H54 (cell line): Measurements from ENCODE around the gene CNPY3.
"Not testable (repeated sequence)": the region's sequence is repeated elsewhere in the genome, so short reads cannot be mapped to it uniquely, and the experiment has no call there.

ENCODE experiments used
- DNase-seq: peaks from one replicate; pipeline ENCODE4 v3.0.0; 2011; ENCODE audit warnings: low spot score, mixed read lengths; ENCODE audit not compliant: insufficient read length
- FAIRE-seq: peaks from 3 replicates; lab custom pipeline; 2011; peaks lifted over from hg19 to GRCh38; lab: Jason Lieb, UNC
- POLR2A ChIP-seq: IDR thresholded peaks from 2 replicates; pipeline ENCODE4 v1.6.1; 2011; ENCODE audit warnings: low read depth, mild to moderate bottlenecking, low read length

Gene CNPY3

DNA sequence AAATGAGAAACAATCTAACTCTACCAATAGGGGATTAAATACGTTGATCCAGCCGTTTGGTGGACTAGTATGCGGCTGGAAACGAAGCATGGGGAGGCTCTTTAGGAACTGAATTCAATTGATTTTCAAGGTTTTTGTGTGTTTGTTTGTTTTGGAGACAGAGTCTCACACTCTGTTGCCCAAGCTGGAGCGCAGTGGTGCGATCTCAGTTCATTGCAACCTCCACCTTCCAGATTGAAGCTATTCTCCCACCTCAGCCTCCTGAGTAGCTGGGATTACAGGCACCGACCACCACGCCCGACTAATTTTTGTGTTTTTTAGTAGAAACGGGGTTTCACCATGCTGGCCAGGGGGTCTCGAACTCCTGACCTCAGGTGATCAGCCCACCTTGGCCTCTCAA, 7.1 kb downstream of the CNPY3 start:
- TF ChIP-seq POLR2A, result no peak
- no peak for DNase-seq
- FAIRE-seq, result no peak

DNA sequence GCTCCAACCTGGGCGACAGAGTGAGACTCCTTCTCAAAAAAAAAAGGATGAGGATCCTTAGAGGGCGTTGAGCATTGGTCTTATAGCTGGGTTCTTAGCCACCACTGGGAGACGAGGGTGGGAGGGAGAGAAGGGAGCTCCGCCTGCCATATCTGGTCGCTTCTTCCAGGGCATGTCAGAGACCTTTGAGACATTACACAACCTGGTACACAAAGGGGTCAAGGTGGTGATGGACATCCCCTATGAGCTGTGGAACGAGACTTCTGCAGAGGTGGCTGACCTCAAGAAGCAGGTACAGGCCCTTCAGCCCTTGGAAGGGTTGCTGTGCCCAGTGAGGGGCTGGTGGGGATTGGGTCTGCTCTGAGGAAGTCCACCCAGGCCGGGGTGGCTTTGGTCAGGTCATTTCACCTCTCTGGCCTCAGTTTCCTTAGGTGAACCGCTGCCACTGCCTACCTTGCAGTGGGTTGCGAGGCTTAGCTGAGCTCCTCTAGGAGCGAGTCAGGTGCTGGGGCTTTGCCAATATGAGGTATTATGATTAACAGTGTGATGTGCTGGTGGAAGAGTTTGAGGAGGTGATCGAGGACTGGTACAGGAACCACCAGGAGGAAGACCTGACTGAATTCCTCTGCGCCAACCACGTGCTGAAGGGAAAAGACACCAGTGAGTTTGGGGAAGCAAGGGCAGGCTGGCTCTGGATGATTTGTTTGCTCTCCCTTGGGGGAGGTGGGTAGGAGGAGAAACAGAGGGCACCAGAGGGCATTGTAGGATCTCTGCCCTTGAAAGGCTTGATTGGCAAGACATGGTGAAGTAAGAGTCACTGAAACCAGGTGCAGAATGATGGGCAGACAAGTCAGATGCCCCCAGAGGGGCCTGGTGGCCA, 8.5 kb downstream of the CNPY3 start:
- DNase-seq (no peak), FAIRE-seq (no peak)
- TF ChIP-seq POLR2A, result no peak

DNA sequence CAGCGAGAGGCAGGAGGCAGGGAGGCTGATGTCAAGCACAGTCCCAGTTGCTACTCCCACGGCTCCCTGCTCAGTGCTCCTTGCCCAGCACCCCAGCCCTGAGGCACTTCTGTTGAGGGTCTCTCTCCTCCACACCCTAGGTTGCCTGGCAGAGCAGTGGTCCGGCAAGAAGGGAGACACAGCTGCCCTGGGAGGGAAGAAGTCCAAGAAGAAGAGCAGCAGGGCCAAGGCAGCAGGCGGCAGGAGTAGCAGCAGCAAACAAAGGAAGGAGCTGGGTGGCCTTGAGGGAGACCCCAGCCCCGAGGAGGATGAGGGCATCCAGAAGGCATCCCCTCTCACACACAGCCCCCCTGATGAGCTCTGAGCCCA, 9.1 kb downstream of the CNPY3 start:
- FAIRE-seq, result no peak
- TF ChIP-seq POLR2A, result no peak
- no peak for DNase-seq

DNA sequence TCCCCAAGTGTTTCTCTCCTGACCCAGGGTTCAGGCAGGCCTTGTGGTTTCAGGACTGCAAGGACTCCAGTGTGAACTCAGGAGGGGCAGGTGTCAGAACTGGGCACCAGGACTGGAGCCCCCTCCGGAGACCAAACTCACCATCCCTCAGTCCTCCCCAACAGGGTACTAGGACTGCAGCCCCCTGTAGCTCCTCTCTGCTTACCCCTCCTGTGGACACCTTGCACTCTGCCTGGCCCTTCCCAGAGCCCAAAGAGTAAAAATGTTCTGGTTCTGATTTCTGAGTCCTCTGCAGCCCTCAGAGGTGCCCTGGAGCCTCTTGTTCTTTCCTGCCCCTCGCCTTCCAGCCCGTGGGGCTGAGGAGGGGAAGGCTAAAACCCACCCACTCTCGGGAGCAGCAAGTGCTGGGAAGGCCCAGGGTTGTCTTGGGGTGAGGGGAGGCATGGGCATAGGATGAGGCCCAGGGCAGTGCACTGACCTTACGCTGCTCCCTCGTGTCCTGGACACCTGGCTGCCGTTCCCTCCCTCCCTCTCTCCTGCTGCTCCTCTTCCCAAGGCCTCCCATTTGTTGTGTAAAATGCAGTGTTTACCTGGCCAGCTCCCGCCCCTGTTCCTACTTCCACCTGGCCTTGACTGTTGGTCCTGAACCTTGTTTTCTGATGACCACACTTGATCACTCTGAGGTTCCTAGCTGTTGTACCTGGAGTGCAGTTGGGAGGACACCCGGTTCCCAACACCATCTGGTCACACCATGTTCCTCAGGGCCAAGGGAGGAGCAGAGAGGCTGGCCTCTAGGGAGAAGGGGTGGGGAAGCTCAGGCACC, 9.9 kb downstream of the CNPY3 start:
- no peak for TF ChIP-seq POLR2A
- no peak for FAIRE-seq
- DNase-seq, result no peak

DNA sequence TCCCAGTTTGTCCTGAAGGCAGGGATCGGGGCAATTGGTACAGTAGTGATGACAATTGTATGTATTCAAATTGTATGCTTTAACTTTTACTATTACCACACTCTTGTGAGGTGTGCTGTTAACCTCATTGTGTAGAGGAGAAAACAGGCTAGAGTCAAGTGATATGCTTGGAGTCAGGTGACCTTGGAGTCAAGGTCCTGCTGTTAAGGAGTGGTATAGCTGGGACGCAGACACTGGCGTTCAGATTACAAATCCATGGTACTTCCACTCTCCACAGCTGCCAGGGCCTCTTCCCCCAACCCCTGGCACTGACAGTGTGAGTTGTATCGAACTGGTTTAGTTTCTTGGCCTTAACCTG, 10.5 kb downstream of the CNPY3 start:
- no peak for DNase-seq
- TF ChIP-seq POLR2A, result no peak
- FAIRE-seq, result no peak

DNA sequence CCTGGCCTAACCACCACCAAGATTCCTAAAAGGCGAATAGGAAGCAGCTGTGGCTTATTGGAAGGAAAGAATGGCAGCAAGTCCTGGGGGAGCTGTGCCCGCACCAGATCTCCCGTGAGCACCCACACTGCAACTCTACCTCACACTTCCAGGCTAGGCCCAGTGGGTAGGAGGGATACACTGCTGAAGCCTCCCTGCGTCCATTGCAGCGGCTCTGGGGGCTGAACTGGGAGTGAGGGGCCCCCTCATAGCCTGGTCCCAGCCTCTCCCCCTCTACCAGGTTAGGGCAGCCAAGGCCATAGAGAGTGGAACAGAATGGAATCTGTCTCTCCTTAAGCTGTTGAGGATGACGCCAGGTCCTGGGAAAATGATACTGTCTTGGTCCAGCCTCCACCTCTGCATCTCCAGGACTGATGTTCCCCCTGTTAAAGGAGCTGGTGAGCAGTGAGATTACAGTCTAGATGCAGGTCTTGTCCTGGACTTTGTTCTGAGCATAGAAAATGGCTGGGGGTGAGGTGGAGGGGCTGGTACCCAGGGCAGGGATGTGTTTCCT, 11.3 kb downstream of the CNPY3 start:
- DNase-seq (no peak), FAIRE-seq (no peak)

DNA sequence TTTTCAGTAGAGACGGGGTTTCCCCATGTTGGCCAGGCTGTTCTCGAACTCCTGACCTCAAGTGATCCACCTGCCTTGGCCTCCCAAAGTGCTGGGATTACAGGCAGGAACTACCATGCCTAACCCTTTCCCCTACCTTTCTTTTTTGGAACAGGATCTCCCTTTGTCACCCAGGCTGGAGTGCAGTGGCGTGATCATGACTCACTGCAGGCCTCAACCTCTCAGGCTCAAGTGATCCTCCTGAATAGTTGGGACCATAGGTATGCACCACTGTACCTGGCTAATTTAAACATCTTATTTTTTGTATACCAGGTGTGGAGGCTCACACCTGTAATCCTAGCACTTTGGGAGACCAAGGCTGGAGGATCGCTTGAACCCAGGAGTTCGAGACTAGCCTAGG, 12.1 kb downstream of the CNPY3 start:
- not testable (repeated sequence) for DNase-seq, FAIRE-seq

More for the DNA sequence above, 11.3 kb downstream of the CNPY3 start:
- TF ChIP-seq POLR2A, result no peak

DNA sequence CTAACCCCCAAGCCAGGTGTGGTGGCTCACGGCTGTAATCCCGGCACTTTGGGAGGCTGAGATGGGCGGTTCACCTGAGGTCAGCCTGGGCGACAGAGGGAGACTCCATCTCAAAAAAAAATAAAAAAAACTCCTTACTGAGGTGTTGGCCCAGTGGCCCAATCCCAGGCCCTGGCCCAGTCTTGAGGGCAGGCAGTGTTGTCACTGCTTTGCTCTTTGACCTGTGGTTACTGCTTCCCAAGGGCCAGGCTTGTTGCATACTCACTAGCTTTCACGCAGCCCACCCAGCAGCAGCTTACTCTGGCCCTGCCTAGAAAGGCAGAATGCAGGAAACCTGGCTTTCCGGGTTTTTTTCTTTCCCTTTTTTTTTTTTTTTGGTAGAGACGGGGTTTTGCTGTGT, 13.2 kb downstream of the CNPY3 start:
- no peak for DNase-seq
- no peak for FAIRE-seq

DNA sequence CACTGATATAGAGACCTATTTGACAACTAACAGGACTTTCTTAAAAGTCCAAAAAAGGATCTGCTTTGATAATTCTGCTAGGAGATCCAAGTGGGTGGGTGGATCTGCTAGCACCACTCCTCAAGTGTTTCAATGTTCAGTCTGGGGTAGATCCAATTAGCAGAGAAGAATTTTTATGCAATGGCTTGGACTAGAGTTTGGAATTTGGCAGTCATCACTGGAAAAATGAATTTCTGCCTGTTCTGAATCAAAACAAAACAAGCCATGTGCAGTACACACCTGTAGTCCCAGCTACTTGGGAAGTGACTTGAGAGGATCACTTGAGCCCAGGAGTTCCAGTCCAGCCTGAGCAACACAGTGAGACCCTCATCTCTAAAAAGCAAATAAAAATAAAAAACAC, 18.7 kb downstream of the CNPY3 start:
- DNase-seq, result no peak
- no peak for FAIRE-seq

More for the DNA sequence above, 13.2 kb downstream of the CNPY3 start:
- no peak for TF ChIP-seq POLR2A

DNA sequence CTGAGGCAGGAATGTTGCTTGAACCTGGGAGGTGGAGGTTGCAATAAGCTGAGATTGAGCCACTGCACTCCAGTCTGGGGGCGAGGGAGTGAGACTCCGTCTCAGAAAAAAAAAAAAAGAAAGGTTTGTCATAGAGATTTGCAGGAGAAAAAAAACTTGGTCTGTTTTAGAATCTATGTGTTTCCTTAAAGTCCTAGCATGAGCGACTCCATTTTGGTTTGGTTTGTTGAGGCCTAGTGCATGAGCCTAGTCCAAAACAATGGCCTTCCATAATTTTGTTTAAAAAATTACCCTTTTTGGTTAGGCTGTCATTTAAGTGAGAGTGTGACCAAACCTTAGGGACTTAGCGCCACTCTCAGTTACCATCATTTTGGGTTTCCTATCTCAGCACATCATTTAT, 23.1 kb downstream of the CNPY3 start:
- no peak for FAIRE-seq
- TF ChIP-seq POLR2A, result no peak
- DNase-seq, result no peak

More for the DNA sequence above, 18.7 kb downstream of the CNPY3 start:
- no peak for TF ChIP-seq POLR2A

DNA sequence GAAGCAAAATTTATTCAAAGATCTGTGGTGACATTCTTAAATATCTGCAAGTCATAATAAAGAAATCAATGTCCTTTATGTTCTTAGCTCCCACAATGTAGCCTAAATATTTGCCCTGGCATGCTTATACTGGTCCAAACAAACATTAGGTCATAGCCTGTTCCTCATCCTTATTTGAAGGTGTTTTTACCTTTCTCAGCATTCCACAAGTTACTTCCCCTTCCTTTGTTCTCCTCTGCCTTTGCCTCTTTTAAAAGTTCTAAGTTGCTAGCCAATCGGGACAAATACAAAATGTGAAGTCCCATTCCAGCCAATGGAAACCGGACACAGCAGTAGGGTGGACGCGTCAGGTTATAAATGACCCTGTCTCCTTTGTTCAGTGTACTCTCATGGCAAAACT, 25.1 kb downstream of the CNPY3 start:
- FAIRE-seq, DNase-seq: not testable (repeated sequence)

DNA sequence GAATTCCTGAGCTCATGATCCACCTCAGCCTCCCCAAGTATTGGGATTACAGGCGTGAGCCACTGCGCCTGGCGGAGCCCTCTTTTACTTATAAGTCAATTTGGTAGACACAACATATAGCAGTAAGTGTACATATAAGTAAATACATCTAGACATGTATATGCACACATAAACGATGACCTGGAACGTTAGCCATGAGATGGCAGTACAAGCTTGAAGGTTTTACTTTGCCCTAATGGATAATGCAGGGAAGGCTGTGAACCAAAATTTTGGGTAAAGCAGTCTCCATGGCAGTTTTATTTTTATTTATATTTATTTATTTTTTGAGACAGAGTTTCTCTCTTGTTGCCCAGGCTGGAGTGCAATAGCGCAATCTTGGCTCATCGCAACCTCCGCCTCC, 28.8 kb downstream of the CNPY3 start:
- no peak for TF ChIP-seq POLR2A
- DNase-seq, result no peak
- FAIRE-seq, result no peak

DNA sequence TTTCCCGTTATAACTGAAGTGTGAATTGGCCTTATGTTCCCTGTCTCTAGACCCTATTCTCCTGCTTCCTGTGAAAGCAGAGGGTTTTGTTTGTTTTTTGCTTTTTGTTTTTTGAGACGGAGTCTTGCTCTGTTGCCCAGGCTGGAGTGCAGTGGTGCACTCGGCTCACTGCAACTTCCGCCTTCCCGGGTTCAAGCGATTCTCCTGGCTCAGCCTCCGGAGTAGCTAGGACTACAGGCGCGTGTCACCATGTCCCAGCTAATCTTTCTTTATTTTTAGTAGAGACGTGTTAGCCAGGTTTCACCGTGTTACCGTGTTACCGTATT, 30.6 kb downstream of the CNPY3 start:
- TF ChIP-seq POLR2A, result no peak
- DNase-seq, result no peak
- FAIRE-seq, result no peak

DNA sequence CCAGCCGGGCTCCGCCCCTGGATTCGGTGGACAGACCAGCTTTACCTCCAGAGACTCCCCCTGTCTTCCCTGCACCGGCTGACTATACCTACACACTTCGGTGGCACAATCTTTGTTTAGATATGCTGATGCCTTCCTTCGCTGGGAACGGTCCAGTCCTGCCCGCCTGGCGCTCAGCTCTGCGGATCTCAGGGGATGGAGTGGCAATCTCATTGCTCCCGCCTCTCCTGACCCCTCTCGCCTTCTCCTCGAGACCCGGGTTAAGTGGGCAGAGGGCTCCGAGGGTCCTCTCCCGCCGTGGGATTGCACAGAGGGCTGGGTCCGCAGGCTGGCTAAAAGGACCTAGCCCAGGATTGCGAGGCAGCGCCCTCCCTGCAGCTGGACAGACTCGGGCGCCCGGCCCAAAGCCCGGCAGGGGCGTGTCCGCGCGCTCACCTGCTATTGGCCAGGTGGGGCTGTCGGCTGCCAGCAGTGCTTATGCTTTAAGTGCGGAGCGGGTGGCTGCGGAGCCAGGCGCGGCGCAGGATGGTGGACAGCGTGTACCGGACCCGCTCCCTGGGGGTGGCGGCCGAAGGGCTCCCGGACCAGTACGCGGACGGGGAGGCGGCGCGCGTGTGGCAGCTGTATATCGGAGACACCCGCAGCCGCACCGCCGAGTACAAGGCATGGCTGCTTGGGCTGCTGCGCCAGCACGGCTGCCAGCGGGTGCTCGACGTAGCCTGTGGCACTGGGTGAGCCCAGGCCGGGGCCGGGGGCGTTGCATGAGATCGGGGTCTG, 31.2 kb downstream of the CNPY3 start, which contains the start of gene GNMT:
Gene GNMT, plus strand, starts transcription at position 512 of the 777 bp plus-strand sequence. Its CDS starts 14 bp downstream, at position 526.
- no peak for TF ChIP-seq POLR2A
- FAIRE-seq (no peak), DNase-seq (no peak)
